HG03045 (cell line): ENCODE data around the gene ZNF23.

ENCODE experiments used
- ATAC-seq: cut with Tn5 transposase; IDR thresholded peaks from one replicate; pipeline ENCODE4 v1.9.1; 2021; ENCODE audit warnings: mild to moderate bottlenecking, moderate library complexity; ENCODE audit not compliant: unreplicated experiment

The ZNF23 gene

DNA sequence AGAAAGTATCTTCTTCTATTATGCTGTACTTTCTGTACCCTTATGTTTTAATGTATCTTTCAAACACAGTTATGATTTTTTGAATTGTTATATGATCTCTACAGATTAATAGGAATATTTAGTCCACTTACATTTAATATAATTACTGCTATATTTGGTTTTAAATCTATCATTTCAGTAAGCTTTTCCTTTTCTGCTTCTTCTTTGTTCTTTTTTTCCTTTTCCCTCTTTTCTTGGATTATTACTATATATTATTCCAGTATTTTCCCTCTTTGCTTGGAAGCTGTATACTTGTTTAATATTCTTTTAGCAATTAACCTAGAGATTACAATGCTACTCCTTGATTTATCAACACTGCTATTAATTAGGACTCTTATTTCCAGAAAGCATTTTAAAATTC, 33.7 kb downstream of the ZNF23 start:
- ATAC-seq = no peak

DNA sequence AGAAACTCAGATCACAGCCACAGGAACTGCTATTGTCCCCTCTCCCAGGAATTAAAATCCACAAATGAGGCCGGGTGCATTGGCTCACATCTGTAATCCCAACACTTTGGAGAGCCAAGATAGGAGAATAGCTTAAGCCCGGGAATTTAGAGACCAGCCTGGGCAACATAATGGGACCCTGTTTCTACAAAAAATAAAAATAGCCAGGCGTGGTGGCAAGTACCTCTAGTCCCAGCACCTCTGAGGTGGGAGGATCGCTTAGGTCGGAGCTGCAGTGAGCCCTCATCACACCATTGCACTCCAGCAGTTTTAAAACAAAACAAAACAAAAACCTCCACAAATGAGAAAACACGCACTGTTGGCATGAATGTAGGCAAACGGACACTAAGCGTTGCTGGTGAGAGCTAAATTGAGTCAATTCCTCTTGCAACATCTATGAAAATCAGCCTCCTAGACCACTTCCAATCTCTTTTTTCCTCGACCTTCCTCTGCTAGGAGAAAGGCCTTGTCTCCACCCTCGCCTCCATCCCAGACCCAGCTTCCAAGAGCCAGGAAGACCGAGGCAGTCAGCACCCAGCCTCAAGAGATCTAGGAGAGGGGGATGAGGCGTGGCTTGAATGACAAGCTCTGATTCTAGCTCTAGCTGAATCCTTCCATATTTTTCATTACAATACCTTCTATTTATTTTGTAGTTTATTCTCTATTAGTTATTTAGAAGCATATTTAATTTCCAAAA, 35.0 kb downstream of the ZNF23 start:
- peak; percentile 20 for ATAC-seq

DNA sequence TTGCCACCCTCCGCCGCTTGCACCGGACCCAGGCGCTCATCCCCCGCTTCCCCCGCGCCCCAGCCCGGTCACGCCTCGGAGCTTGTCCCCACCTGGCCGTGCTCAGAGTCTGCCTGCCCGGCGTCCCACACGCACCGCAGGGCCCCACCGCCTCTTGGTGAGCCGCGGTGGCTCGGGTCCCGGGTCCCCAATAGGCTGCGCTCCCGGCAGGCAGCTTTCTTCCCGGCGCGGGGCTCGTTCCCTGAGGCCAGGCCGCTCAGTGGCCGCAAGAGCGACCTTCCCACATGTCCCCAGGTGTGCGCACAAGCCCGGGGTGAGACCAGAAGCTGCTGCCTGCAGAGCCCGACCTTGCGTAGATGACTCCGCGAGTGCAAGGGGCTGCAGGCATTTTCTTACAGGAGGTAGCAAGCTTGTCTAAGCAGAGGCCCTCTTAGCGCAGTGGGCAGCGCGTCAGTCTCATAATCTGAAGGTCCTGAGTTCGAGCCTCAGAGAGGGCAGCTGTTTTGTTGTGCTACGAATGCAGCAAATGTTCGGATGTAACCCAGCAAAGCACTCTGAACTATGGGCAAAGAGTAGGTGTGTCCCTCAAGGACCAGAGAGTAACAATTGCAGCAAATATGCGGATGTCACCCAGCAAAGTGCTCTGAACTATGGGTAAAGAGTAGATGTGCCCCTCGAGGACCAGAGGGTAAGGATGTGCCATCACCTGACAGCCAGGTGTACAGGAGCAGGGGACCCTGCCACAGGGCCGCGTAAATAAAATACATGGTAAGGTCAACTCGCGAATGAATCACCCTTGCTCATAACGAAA, 35.8 kb downstream of the ZNF23 start:
- peak; percentile 61 for ATAC-seq

DNA sequence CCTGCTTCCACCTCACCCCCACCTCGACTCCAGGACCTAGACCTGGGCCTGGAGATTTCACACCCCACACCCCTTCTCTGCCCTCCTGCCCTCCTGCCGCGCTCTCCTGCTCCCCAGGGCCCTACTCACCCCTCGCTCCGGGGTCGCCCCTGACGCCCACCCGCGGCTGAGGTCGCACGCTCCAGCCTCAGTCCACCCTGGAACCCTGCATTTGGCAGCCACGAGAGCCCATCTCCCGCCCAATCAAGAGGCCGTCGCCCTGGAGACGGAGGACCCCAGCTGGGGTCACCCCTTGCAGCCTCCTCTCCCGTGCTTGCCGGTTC, 36.3 kb downstream of the ZNF23 start:
- no peak for ATAC-seq

DNA sequence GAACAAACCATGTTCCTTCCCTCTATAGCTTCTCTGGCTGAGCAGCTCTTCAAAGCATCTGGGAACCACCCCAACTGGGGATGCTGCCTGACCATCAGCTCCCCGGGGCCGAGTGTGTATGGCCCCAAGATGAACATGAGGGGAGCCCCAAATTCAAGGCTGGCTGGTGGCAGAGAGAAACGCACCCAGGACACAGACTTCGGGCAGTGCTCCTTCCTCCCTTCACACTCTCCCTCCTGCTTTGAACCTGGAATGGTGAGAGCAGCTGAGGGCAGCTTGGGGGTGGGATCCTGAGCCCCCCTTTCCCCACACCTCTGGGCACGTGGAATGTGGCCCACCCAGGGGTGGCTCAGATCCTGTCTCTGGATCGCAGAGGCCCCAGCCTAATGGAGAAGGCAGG, 37.4 kb downstream of the ZNF23 start:
- ATAC-seq = no peak

DNA sequence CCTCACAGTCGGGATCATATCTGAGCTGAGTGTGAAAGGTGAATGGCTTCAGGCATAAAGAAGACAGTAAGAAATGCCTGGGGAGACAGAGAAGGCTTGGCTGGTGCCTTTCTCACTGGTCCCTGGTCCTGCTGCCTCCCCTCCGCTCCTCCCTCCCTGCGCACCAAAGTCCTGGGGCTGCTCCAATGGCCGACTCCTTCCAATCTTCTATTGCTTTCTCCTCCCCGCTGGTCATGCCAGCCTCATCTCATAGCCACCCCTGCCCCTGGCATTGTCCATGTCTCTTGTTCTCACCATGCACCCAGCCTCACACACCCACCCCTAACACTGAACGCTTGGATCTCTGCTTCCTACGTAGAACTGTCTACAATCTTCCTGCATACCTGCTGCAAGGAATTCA, 38.2 kb downstream of the ZNF23 start:
- no peak for ATAC-seq

DNA sequence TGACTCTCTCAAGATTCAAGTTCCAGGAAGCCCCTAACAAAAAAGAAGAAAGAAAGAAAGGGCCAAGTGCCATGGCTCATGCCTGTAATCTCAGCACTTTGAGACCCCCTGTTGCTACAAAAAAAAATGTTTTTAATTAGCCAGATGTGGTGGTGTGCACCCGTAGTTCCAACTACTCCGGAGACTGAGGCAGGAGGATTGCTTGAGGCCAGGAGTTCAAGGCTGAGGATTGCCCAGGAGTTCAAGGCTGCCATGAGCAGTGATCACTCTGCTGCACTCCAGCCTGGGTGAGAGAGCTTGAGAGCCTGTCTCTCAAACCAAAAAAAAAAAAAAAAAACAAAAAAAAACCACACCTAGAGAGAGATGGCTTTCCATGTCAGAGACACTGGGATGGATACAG, 39.0 kb downstream of the ZNF23 start:
- ATAC-seq = no peak

DNA sequence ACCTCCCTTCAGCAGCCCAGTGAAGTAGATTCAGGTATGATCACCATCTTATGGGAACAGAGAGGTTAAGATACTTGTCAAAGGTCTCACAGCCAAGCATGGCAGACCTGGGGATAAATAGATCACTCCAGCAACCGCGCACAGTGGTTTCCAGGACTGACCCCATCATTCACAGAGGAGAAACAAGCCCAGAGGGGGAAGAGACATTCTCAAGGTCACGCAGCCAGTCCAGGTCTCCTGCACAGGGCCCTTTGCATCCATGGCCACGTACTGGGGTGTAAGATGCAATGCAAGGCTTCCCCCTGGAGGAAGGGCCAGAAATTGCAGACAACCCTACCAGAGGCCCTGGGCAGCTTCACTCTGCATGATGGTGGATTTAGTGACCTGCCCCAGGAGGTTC, 40.1 kb downstream of the ZNF23 start:
- no peak for ATAC-seq

DNA sequence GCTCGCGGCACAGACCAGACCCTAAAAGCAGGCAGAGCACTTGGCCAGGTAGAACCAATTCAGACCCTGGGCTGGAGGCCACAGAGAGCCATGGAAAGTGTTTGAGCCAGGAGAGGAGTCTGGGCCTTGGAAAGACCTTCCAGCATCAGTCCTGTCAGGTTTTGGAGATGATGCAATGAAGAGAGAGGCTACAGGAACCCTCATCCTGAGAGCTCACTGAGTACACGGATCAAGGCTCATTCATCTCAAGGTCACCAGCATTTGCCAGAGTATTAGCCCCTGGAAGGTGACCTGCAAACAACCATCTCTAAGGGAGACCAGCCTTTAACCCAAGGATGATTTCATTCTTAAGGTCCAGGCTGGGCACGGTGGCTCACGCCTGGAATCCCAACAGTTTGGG, 48.0 kb downstream of the ZNF23 start:
- ATAC-seq = no peak

DNA sequence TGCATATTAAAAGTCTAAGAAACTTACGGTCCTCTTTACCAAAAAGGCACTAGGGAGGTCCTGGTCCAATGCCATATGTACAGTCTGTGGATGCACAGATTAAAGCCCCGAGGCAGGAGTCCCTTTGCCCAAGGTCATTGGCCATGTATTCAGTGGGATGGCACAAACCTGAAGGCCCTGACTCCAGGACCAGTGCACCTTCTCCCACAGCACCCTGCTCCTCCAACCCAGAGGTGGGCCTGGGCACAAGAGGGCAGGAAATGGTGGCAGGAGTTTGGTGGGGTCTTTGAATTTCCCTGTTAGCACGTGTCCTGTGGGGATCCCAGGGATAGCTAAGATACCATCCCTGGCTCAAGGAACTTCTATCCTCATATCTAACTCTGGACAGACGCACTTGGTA, 48.7 kb downstream of the ZNF23 start:
- no peak for ATAC-seq

DNA sequence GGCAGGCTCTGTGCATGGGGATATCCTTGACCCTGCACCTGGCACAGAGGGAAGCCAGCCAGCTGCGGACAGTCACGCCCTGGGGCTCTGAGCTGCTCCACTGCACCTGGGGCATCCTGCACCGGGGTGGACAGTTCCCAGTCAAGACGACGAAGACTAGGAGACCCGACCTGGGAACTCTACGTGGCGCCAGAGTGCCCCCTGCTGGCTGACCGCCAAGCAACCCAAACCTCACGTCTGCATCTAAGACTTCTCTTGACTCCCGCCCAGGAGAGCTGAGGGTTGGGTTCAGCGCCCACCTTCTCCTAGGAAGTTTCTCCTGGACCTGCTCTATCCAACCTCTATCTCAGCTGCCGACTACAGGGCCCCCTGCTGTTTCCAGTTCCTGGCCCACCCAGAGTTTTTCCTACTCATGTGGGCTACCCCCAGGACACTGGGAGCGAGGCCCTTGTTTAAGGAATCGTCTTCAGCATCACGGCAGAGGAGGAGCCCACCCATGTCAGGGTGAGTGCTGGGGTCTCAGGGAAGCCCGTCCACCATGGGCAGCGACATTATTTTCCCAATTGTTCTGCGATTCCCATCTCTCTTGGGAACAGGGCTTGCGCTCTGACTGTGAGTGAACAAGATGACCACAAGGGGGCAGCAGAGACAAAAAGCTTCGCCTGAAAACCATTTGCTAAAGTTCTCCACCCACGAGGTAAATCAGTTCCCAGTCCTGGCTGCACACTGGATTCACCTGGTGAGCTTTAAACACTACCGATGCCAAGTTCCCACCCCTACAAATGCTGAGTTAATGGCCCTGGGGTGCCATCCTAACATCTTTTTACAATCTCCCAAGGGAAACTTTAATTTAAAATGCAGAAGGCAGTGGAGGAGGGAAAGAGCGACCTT, 49.5 kb downstream of the ZNF23 start:
- peak; percentile 58 for ATAC-seq

DNA sequence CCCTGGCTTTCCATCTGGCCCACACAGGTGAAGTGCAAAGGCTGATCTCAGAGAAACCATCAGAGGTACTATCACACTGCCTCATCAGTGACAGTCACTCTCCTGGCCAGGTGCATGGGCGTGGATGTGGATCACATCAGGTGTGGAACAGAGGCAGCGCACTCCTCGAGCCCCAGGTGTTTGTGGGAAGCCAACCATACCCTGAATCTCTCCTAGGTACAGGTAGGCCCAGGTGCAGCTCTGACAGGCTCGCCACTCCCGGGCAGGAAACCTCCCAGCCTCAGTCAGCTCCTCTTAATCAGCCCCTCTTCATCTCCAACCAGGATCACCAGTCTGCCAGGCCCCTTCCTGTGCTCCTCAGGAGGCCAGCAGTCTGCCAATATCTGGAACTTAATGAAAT, 51.9 kb downstream of the ZNF23 start:
- ATAC-seq = no peak

DNA sequence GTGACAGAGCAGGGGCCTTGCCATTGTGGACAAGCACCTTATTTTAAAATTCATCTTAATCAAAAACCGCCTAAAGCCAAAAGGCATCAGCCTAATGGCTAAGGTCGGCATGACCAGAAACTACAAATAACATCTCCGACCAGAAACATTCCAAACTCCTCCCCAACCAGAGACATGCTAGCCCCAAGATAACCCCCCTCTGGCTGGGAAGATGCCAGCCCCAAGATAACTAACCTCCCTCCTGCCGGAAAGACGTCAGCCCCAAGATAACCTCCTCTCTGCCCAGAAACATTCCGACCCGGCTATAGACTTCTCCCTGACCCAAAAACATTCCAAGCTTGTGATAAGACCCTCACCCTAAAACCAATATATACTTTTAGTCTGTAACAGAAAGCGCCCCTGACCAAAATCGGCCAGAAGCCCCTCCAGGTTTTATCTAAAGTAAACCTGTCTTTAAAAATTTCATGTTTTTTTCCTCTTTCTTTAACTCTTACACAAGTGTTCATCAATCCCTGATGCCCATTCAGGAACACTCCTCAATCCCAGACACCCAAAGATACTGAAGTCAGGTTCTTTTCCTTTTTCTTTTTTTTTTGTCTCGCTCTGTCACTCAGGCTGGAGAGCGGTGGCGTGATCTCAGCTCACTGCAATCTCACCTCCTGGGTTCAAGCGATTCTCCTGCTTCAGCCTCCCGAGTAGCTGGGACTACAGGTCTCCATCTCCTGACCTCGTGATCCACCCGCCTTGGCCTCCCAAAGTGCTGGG, 52.9 kb downstream of the ZNF23 start:
- ATAC-seq = no peak

DNA sequence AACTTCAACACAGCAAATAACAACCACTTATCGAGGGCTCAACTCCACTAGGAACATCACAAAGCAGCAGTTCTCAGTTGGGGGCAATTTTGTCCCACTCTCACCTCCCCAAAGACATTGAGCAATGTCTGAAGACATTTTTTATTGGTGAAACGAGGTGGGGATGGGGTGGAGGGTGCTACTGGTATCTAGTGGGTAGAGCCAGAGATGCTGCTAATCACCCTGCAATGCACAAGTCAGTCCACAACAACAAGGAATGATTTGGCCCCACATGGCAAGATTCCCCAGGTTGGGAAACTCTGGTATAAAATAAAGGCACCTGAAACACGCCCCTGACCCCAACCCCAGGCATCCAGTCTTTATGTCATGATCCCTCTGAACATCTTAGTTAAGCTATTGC, 53.5 kb downstream of the ZNF23 start:
- no peak for ATAC-seq

DNA sequence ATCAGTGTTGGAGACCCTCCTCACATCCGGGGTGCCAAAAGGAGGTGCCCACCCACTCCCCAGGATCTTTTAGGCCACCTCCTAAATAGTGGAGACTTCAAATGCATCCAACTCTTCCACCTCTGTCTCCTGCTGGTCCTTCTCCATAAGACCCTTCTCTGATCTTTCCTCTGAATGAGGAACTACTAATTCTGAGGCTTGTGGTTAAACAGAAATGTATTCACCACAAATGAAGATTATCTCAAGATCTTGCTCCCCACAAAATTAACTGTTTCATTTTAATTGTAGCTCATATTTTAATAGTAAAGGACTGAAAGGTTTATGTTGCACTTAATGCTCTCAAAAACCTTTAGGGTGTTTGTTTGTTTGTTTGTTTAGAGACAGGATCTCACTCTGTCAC, 54.3 kb downstream of the ZNF23 start:
- ATAC-seq = no peak

DNA sequence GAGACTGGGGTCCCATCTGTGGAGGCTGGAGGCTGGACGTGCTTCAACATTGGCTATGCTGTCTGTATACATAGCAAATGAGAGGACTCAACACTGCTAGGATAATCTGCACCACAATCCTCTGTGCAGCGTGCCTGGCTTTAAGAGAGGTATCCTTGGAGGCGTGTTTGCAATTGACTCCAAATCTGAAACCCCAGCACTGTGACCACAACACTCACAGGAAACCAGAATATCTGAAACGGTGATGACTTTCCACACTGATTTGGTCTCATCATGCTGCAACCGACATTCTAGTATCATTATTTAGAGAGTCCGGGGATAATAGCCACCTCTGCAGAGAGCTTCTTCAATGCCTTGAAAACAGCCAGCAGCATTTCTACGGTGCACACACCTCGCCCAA, 55.3 kb downstream of the ZNF23 start:
- ATAC-seq = no peak

DNA sequence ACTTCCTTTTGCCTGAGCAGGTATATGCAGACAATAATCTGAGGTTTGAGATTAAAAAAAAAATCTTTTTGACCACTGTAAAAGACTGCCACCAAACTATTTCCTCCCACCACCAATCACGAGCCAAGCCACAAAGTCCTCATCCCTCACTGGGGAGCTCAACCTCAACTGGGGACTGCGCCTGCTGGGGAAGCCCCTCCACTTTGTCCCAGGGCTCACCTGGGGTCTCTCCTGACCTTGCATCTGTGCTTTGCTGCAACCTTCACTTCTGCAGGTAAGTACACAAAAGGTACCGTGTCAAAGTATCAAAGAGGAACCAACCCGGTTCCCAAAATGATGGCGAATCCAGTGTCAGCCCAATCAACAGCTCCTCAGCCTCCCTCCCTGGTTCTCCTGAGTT, 55.7 kb downstream of the ZNF23 start:
- no peak for ATAC-seq

DNA sequence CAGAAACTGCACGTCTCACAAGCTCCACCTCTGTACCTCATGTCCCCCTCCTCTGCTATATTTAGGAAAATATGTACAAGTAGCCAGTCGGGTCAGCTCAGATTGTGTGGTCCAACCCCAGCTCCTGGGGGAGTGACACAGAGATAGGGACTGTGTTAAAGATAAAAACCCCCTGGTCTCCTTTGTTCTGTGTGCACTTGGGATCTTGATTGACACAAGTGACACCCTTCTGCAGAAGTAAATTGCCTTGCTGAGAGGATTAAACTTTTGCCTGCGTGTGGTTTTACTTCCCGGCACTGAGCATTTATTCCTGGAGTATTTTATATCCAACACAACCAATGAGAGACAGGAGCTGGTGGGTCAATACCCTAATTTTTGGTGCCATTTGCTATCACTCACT, 57.7 kb downstream of the ZNF23 start:
- no peak for ATAC-seq

DNA sequence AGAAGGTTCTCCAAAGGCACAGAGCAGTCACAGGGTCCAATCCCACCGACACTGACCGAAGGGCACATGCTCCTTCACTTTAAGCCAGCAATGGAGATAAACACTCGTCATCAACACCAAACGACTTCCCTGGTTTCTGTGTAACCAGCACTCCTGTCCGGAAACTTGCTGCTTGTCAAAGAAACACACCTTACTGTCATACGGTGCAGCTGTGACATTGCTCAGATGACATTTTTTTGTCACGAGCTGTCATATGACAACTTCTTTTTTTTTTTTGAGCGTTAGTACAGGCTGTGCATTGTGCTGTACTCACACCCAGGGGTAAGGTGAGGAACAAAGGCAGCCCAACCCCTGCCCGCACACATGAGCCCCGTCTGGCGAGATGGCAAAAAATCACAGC, 59.4 kb downstream of the ZNF23 start:
- ATAC-seq = no peak

DNA sequence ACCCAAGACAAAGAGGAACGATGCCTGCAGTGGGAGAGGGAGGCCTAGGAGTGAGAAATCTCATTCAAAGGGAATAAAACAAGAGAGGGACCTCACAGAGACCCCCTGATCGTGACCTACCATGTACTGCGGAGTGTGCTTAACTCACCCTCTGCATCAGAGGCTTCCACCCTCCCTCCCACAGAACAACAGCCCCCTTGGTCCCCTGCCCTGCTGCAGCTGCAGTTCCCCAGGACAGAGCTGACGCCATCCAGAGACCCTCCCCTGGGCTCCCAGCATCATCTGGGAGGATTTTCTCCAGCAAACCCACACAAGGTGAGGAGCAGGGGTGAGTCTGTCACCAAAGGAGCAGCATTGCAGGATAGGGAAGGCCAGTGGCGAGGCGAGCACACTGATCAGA, 60.0 kb downstream of the ZNF23 start:
- ATAC-seq = no peak
